GM12873 (cell line): Measurements from ENCODE around the gene RIMKLB.

Source experiments
- CTCF ChIP-seq: IDR thresholded peaks from 2 replicates; pipeline ENCODE4 v1.5.1; 2012; ENCODE audit warnings: low read depth, mild to moderate bottlenecking, moderate library complexity, low read length, control low read depth; ENCODE audit not compliant: insufficient read depth; ENCODE audit errors: missing control alignments

RIMKLB gene

GRCh38 chr12:8746046-8746445, 48.3 kb downstream of the RIMKLB start:
- TF ChIP-seq CTCF: no peak

- TF ChIP-seq CTCF: no peak
Observed at GRCh38 chr12:8770499-8770898, 72.7 kb downstream of the RIMKLB start.

GRCh38 chr12:8771072-8771471, 73.3 kb downstream of the RIMKLB start:
- no peak for TF ChIP-seq CTCF

- no peak for TF ChIP-seq CTCF
Observed at GRCh38 chr12:8773461-8773860, 75.7 kb downstream of the RIMKLB start.

- no peak for TF ChIP-seq CTCF
Observed at GRCh38 chr12:8779281-8779680, 81.5 kb downstream of the RIMKLB start.

GRCh38 chr12:8779862-8780261, 82.1 kb downstream of the RIMKLB start:
- TF ChIP-seq CTCF: no peak

- peak; percentile 30 for TF ChIP-seq CTCF
Observed at GRCh38 chr12:8780389-8780788, 82.6 kb downstream of the RIMKLB start.
